ENCODE measurements around the gene CTSC.

CTSC gene

DNA sequence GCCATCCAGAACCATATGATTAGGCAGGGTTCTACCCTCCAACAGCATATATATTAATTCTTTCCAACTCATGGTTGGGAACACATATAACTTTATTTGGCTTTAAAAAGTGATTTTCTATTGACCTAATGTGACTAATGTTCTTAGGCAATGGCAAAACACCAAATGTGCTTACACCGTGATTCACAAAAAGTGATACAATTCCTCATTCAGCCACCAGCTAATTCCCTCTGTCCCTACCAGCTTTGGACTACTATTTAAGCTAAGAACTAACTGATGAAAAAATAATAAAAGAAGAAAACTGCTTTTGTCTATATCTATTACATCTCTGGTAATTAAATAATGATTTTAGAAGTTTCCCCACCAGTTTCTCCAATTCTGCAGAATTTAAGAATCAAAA is 4.7 kb downstream of the CTSC start:
- TF ChIP-seq POLR2AphosphoS5 (IDR thresholded peaks at IDR 0.05; ENCODE audit: low read depth, low read length): no peak
- TF ChIP-seq, protein P1, sequence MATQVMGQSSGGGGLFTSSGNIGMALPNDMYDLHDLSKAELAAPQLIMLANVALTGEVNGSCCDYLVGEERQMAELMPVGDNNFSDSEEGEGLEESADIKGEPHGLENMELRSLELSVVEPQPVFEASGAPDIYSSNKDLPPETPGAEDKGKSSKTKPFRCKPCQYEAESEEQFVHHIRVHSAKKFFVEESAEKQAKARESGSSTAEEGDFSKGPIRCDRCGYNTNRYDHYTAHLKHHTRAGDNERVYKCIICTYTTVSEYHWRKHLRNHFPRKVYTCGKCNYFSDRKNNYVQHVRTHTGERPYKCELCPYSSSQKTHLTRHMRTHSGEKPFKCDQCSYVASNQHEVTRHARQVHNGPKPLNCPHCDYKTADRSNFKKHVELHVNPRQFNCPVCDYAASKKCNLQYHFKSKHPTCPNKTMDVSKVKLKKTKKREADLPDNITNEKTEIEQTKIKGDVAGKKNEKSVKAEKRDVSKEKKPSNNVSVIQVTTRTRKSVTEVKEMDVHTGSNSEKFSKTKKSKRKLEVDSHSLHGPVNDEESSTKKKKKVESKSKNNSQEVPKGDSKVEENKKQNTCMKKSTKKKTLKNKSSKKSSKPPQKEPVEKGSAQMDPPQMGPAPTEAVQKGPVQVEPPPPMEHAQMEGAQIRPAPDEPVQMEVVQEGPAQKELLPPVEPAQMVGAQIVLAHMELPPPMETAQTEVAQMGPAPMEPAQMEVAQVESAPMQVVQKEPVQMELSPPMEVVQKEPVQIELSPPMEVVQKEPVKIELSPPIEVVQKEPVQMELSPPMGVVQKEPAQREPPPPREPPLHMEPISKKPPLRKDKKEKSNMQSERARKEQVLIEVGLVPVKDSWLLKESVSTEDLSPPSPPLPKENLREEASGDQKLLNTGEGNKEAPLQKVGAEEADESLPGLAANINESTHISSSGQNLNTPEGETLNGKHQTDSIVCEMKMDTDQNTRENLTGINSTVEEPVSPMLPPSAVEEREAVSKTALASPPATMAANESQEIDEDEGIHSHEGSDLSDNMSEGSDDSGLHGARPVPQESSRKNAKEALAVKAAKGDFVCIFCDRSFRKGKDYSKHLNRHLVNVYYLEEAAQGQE (IDR thresholded peaks at IDR 0.05; ENCODE audit: insufficient read depth in 1 of 2, low read depth in 2 of 2, low read length in 2 of 2): no peak
- TF ChIP-seq TAF1 (IDR thresholded peaks at IDR 0.05; ENCODE audit: borderline replicate concordance, insufficient read depth, low read length): no peak
- TF ChIP-seq SIN3A (IDR thresholded peaks at IDR 0.05; ENCODE audit: borderline replicate concordance, insufficient read depth, low read length): no peak
- TF ChIP-seq FOXP2 (optimal IDR thresholded peaks at IDR 0.05; ENCODE audit: borderline replicate concordance, extremely low read depth, extremely low read length, insufficient read depth): no peak

DNA sequence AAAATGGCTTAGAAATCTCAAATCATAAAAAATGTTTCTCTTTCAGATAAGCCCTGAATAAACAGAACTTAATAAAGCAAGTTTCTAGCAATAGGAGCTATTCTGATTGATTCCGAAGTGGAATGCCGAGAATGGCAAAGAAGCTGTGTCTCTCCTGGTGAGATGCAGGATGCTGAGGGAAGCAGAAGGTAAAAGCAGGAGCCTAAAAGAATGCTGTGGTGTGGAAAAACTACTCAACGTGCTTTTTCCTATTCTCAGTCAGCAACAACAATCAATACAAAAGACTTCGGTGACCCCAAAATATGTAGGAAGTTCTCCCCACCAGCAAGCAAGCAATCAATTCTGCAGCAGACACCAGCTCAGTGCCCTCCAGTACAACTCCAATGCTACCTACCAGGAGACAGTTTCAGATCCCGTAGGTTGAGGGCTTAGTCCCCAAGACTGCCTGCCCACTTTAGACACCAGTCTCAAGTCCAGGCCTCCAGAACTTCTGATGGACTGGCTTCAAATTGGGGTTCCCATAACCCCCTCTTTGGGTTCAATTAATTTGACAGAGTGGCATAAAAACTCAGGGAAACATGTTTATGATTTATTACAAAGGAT is 6.6 kb downstream of the CTSC start:
- TF ChIP-seq SIN3A (IDR thresholded peaks at IDR 0.05; ENCODE audit: borderline replicate concordance, insufficient read depth, low read length) (no peak), FOXP2 (optimal IDR thresholded peaks at IDR 0.05; ENCODE audit: borderline replicate concordance, extremely low read depth, extremely low read length, insufficient read depth) (no peak), POLR2AphosphoS5 (IDR thresholded peaks at IDR 0.05; ENCODE audit: low read depth, low read length) (no peak), TAF1 (IDR thresholded peaks at IDR 0.05; ENCODE audit: borderline replicate concordance, insufficient read depth, low read length) (no peak)
- TF ChIP-seq, protein P1 (IDR thresholded peaks at IDR 0.05; ENCODE audit: insufficient read depth in 1 of 2, low read depth in 2 of 2, low read length in 2 of 2): no peak

DNA sequence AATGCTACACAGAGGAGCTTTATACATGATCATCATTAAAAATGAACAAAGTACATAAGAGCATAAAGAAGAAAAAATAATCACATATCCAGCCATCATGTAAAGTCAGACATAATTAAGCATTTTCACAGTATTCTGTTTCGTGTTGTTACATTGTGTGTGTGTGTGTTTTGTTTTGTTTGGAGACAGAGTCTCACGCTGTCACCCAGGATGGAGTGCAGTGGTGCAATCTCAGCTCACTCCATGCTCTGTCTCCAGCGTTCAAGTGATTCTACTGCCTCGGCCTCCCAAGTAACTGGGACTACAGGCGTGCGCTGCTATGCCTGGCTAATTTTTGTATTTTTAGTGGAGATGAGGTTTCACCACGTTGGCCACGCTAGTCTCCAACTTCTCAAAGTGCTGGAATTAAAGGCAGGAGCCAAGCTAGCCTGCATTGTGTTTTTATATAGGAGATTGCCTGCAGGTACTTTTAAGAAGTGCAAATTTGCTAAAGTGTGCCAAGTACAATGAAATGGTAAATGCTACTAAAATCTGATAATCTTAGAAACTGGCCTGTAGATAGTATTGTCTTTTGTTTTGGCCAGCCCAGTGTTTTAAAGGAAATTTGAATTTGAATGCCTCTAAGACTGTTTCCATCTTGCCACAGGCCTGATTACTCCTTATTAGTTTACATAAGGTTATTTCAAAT is 7.8 kb downstream of the CTSC start:
- TF ChIP-seq, protein P1 (IDR thresholded peaks at IDR 0.05; ENCODE audit: insufficient read depth in 1 of 2, low read depth in 2 of 2, low read length in 2 of 2): no peak
- TF ChIP-seq POLR2AphosphoS5 (IDR thresholded peaks at IDR 0.05; ENCODE audit: low read depth, low read length) (no peak), SIN3A (IDR thresholded peaks at IDR 0.05; ENCODE audit: borderline replicate concordance, insufficient read depth, low read length) (no peak), FOXP2 (optimal IDR thresholded peaks at IDR 0.05; ENCODE audit: borderline replicate concordance, extremely low read depth, extremely low read length, insufficient read depth) (no peak), TAF1 (IDR thresholded peaks at IDR 0.05; ENCODE audit: borderline replicate concordance, insufficient read depth, low read length) (no peak)

DNA sequence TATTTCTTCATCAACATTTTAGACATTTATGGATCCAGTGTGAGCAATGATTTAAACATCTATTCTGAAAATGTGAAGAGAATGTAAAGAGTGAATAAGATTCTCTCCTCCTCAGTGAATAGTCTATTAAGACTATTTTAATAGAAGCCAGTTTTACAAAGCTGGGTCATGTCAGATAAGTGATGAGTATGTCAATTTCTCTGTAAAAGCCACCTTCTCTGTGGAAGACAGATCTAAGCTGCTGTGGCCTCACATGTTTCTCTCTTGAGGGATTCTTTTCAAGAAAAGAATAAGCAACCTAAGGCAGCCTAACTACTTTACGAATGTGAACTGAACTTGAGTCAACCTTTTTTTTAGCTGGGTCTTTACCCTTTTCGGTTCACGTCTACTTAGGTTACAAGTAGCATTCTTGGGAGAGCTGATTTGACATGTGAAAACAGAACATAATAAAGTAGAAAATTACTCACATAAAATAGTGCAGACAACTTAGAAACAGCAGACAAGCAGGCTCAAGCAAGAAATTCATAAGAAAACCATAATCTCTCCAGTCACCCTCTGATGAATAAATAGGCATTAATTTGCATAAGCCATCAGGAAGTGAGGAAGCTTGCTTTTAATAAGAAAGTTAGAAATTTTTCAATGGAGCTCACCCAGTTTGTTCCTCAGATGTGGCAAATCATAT is 9.9 kb downstream of the CTSC start:
- TF ChIP-seq FOXP2 (optimal IDR thresholded peaks at IDR 0.05; ENCODE audit: borderline replicate concordance, extremely low read depth, extremely low read length, insufficient read depth) (no peak), POLR2AphosphoS5 (IDR thresholded peaks at IDR 0.05; ENCODE audit: low read depth, low read length) (no peak), TAF1 (IDR thresholded peaks at IDR 0.05; ENCODE audit: borderline replicate concordance, insufficient read depth, low read length) (no peak), SIN3A (IDR thresholded peaks at IDR 0.05; ENCODE audit: borderline replicate concordance, insufficient read depth, low read length) (no peak)
- TF ChIP-seq, protein P1 (IDR thresholded peaks at IDR 0.05; ENCODE audit: insufficient read depth in 1 of 2, low read depth in 2 of 2, low read length in 2 of 2): no peak

Measured in PFSK-1 (cell line).